Measurements from ENCODE around the gene KRT75.

KRT75 gene

DNA sequence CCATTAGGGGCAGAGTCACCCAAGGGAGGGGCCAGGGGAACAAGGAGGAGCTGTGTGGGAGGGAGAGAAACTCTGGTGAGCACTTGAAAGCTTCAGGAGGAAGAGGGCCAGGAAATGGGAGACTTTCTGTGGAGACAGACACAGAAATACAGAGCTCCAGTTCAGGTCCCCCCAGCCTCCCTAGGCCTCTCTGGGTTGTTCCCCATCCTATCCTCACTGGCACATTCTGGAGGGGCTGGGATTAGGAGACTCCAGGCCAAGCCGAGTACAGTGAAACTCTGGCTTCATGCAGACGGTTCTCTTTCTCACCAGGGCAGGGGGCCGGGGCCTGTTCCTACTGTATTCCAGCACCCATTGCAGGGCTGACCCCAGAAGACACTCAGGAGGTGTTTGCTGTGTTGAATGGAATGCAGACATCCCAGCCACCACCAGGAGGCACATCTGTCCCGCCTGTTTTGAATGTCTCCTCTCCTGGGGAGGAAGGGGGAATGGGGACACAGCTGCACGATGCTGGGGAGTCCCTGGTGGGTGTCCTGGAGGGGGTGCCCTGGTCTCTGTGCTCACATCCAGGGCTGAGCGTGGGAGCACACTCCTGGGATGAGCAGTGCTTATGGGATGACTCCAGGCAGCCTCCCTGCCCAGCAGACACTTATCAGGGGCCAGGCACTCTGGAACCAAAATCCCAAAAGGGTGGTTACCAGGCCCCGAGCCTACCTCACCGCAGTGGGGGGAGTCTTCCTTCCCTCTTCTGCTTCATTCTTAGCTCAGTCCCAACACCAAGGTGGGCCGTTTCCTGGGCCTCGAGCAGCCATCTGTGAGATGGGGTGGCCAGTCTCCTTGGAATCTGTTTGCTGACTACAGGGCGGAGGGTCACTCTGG is 43.2 kb downstream of the KRT75 start:
- TF ChIP-seq, protein P1, sequence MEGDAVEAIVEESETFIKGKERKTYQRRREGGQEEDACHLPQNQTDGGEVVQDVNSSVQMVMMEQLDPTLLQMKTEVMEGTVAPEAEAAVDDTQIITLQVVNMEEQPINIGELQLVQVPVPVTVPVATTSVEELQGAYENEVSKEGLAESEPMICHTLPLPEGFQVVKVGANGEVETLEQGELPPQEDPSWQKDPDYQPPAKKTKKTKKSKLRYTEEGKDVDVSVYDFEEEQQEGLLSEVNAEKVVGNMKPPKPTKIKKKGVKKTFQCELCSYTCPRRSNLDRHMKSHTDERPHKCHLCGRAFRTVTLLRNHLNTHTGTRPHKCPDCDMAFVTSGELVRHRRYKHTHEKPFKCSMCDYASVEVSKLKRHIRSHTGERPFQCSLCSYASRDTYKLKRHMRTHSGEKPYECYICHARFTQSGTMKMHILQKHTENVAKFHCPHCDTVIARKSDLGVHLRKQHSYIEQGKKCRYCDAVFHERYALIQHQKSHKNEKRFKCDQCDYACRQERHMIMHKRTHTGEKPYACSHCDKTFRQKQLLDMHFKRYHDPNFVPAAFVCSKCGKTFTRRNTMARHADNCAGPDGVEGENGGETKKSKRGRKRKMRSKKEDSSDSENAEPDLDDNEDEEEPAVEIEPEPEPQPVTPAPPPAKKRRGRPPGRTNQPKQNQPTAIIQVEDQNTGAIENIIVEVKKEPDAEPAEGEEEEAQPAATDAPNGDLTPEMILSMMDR (IDR thresholded peaks at IDR 0.05; ENCODE audit: insufficient read depth, low read length, poor library complexity, severe bottlenecking): peak; percentile 67
- DNase-seq (ENCODE audit: extremely low read depth, insufficient read length): no peak
- Histone ChIP-seq H3K27me3 (replicated peaks; ENCODE audit: control insufficient read depth, insufficient read depth, low read length) (no peaks in the 10 kb centered on the region; the same call in 1 of the 2 replicates), H3K36me3 (ENCODE audit: control insufficient read depth, insufficient read depth, low read length) (no peaks in the 10 kb centered on the region), H3K4me3 (replicated peaks; ENCODE audit: low read depth, low read length) (no peak overlapping the region)

DNA sequence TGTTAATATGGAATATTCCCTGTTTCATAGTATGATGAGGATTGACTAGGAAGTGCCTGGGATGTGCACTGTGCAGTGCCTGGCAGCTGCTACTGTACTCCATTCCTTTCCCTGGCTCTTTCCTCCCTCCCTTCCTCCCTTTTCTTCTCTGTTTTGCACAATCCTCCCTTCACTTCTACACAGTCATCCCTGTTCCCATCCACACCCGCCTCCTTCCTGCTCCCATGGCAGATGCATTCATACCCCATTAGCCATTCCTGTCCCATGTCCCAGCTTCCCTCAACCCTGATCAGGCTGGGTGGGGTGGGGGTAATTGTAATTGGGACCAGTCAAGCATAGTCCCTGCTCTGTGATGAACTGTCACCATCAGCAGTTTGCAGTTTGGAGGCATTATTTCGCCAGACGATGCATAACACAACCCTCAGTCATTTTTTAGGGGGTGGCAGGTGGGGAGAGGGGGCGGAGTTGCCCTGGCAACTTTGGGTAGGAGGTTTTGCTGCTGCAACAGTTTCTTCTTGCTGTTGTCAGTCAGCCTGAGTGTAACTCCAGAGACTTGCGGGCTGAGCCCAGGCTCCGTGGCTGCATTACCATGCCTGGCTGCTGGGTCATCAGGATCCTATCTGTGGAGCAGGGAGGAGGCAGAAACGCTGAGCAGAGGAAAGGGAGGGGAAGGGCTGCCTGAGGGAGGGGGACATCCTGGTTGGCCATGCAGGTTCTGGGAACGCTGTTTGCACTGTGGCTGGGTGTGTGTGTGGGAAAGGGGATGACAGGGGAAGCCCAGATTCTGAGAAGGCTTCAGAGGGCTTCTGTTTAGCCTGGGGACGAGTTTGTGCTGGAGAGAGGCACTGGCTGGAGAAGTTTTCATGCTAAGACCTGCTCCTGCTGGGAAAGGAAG is 44.6 kb downstream of the KRT75 start:
- no peaks in the 10 kb centered on the region for H3K36me3 ChIP-seq (ENCODE audit: control insufficient read depth, insufficient read depth, low read length)
- H3K27me3 ChIP-seq (replicated peaks; ENCODE audit: control insufficient read depth, insufficient read depth, low read length): no peaks in the 10 kb centered on the region; the same call in 1 of the 2 replicates
- DNase-seq (ENCODE audit: extremely low read depth, insufficient read length): no peak
- H3K4me3 ChIP-seq (replicated peaks; ENCODE audit: low read depth, low read length): no peak overlapping the region
- TF ChIP-seq, protein P1 (IDR thresholded peaks at IDR 0.05; ENCODE audit: insufficient read depth, low read length, poor library complexity, severe bottlenecking): no peak

DNA sequence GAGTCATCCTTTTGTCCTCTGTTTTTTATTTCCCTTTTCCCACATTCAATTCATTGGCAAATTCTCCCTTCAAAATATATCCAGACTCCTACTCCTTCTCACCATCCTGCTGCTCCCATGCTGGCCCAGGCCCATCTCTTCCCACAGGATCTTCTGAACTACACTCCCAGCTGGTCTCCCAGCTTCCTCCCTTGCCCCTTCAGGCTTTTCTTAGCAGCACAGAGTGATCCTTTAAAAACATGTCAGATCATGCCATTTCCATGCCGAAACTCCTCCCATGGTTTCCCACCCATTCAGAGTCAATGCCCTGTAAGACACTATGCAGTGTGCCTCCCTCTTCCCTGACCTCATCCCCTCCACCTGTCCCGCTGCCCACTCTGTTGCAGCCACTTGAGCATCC is 46.3 kb downstream of the KRT75 start:
- DNase-seq (ENCODE audit: extremely low read depth, insufficient read length): no peak

DNA sequence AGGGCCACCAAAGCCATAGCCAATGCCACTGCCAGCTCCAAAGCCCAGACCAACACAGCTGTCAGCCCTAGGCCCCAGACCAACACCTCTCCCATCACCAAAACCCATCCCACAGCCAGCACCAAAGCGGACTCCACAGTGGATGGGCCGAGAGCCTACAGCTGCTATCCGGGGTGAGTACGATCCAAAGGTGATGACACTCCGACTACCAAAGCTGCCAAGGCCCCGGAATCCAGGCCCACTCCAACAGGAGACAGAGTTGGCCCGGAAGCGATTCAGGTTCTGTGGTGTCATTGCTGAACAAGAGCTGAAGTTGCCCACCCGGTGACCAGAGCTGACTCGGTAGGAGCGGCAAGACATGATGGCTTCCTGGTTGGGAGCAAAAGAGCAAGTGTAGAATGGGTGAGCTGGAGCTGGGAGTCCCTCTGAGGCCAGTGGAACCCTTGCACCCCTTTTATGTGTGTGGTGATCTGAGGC is 48.9 kb downstream of the KRT75 start, which contains the start of gene KRT84:
KRT84 (minus strand) TSS at position 427 of the 477 bp plus-strand sequence; CDS start at position 360, 67 bp downstream.
- Histone ChIP-seq H3K36me3 (ENCODE audit: control insufficient read depth, insufficient read depth, low read length) (no peaks in the 10 kb centered on the region), H3K4me3 (replicated peaks; ENCODE audit: low read depth, low read length) (no peak within 1 kb of the TSS), H3K27me3 (replicated peaks; ENCODE audit: control insufficient read depth, insufficient read depth, low read length) (peaks cover 1% of the 10 kb centered on the region)
- TF ChIP-seq, protein P1 (IDR thresholded peaks at IDR 0.05; ENCODE audit: insufficient read depth, low read length, poor library complexity, severe bottlenecking): no peak
- DNase-seq (ENCODE audit: extremely low read depth, insufficient read length): no peak

More for the DNA sequence above, 46.3 kb downstream of the KRT75 start:
- Histone ChIP-seq H3K4me3 (replicated peaks; ENCODE audit: low read depth, low read length) (no peak overlapping the region), H3K36me3 (ENCODE audit: control insufficient read depth, insufficient read depth, low read length) (no peaks in the 10 kb centered on the region), H3K27me3 (replicated peaks; ENCODE audit: control insufficient read depth, insufficient read depth, low read length) (peaks cover 1% of the 10 kb centered on the region)
- TF ChIP-seq, protein P1 (IDR thresholded peaks at IDR 0.05; ENCODE audit: insufficient read depth, low read length, poor library complexity, severe bottlenecking): no peak

DNA sequence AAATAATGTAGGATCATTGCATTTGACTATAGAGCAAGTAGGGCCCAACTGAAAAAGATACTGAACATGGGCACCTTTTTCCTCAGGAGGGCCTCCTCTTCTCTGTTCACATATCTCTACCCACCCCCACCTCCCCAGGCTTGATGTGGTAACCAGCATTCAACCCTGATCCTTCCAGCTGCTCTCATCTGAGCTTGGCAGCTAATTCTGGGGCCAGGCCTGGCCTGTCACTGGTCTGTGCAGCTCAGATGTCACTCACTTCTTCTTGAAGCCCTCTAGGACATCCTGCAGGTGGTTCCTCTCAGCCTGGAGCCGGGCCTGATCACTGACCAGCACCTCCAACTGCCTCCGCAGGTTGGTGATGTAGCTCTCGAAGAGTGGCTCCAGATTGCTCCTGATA is 50.8 kb downstream of the KRT75 start:
- peaks cover 1% of the 10 kb centered on the region for H3K27me3 ChIP-seq (replicated peaks; ENCODE audit: control insufficient read depth, insufficient read depth, low read length)
- no peak for DNase-seq (ENCODE audit: extremely low read depth, insufficient read length)
- no peak overlapping the region for H3K4me3 ChIP-seq (replicated peaks; ENCODE audit: low read depth, low read length)
- no peaks in the 10 kb centered on the region for H3K36me3 ChIP-seq (ENCODE audit: control insufficient read depth, insufficient read depth, low read length)
- TF ChIP-seq, protein P1 (IDR thresholded peaks at IDR 0.05; ENCODE audit: insufficient read depth, low read length, poor library complexity, severe bottlenecking): no peak
